ENCODE results near the gene ACVR2B. TPM values are rescaled to one million over a fixed set of nuclear protein-coding genes. Genes with fewer than 3 reads are reported as not detected.

The ACVR2B gene
- 4.1 and 7.5 TPM in 2 replicates for total RNA-seq

DNA sequence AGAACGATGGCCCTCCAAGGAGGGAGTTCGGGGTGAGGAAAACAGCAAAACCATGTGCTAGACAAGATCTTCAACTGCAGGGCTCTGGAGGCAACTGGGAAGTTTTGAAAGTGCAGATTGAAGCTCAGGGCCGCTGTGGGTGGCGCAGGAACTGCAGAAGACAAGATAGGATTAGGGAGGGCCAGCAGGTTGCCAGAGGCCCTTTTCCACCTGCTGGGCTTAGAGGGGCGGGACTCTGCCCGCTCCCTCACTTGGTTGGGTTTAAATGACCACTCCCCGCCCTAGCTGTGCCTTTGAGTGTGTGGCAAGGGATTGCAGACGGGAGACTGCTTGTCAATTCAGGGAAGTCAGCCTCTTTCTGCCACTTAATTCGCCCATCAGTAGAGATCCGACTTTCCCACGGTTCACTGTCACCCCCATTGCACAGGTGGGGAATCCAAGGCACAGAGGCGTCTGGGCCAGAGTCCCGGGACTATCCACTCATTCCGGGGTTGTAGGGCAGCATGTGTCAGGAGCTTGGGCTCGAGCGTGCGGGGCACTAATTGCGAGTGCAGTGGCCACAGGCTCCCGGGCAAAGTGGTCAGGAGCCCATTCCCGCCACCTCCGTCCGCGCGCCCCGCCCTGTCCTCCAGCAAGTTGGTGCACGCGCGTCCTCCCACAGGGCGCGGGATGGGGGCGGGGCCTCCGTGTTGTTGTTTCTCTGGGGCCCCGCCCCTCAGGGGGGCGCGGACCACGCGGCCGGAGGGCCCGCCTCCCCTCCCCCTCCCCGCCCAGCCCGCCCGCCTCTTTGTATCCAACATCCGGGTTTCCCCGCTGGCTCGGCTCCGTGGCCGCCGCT is at the start of gene ACVR2B:
Gene ACVR2B (plus strand): TSS at position 816 of the 838 bp plus-strand sequence. CDS start 433 bp downstream, outside the sequence.

DNA sequence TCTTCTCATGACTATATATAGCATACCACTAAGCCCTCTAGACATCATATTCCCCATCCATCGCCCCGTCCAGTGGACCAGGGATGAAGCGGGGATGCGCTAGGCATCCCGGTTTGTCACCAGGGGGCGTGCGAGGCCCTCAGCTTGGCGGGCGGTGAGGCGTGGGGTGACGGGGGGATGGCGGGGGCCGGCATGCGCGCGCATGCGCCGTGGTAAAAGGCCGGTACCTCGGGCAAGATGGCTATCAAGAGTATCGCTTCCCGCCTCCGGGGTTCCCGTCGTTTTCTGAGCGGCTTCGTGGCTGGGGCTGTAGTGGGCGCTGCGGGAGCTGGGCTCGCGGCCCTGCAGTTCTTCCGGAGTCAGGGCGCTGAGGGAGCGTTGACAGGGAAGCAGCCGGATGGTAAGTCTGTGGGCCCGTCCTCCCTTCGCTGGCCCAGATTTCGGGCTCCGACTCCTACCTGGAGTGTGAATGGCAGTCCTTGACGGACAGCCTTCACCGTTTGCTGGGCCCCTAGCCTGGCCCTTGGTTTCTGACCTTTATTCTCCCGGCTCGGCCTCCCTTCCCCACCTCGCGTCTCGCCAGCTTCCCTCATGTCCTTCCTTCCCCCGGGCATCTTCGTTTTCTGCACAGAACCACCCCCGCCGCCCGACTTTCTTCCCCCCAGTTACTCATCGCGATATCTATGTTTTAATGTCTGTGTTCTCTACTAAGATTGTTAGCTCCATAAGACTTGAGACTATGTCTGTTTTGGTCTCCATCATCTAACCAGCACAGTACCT is 42.6 kb downstream of the ACVR2B start, which contains the start of gene EXOG:
Gene EXOG (plus strand): TSS at position 210 of the 780 bp plus-strand sequence. CDS start 28 bp downstream, at position 238.

Other genes with a start within 250 kb of the ACVR2B start
- gene SLC22A13, start 188.1 kb upstream of the ACVR2B start, total RNA-seq: 0.34 and 0.43 TPM in 2 replicates
- 0.34 and 0.57 TPM in 2 replicates for gene SLC22A14, start 171.6 kb upstream of the ACVR2B start, total RNA-seq
- gene XYLB, start 107.1 kb upstream of the ACVR2B start, total RNA-seq: 2.1 and 4.6 TPM in 2 replicates
- gene EXOG, start 42.5 kb downstream of the ACVR2B start, total RNA-seq: 4.4 and 18.9 TPM in 2 replicates
- gene SCN5A, start 195.8 kb downstream of the ACVR2B start, total RNA-seq: not detected in 2 replicates